H1 (cell line): ENCODE results near the gene UCHL5. TPM values are rescaled to one million over a fixed set of nuclear protein-coding genes. Genes with fewer than 3 reads are reported as not detected.

Experiments used
- BACH1 ChIP-seq: IDR thresholded peaks from 2 replicates; pipeline ENCODE4 v1.6.1; 2012; ENCODE audit warnings: low read length, improper control_type of control experiment
- CREB1 ChIP-seq: IDR thresholded peaks from 2 replicates; pipeline ENCODE4 v1.6.1; 2012; ENCODE audit warnings: inconsistent platforms
- CTCF ChIP-seq, 3 experiments: IDR thresholded peaks; 1 replicate in 2 of 3; 2 replicates in 1 of 3; pipeline versions ENCODE4 v1.5.1 to v1.6.1; 2011; ENCODE audit warnings: low read length in 3 of 3, mild to moderate bottlenecking in 3 of 3, inconsistent platforms in 2 of 3, low read depth in 1 of 3, moderate library complexity in 1 of 3; ENCODE audit not compliant: insufficient read depth in 1 of 3; ENCODE audit errors: control extremely low read depth in 1 of 3
- GTF2F1 ChIP-seq: IDR thresholded peaks from 2 replicates; pipeline ENCODE4 v1.6.1; 2012; ENCODE audit warnings: low read depth, low read length, improper control_type of control experiment, borderline replicate concordance
- JUN ChIP-seq: IDR thresholded peaks from 2 replicates; pipeline ENCODE4 v1.6.1; 2011; ENCODE audit warnings: low read depth, mild to moderate bottlenecking, improper control_type of control experiment, low read length
- TEAD4 ChIP-seq: IDR thresholded peaks from 2 replicates; pipeline ENCODE4 v1.6.1; 2012; ENCODE audit warnings: low read depth, low read length, inconsistent platforms, mixed read lengths
- YY1 ChIP-seq: IDR thresholded peaks from 2 replicates; pipeline ENCODE4 v1.6.1; 2011; ENCODE audit warnings: low read depth, mild to moderate bottlenecking, low read length
- polyA plus RNA-seq, 7 experiments: library from polyadenylated mRNA; depleted of rRNA in 3 of 7; stranded (reverse) in 5 of 7; unstranded in 2 of 7; fragments of >200 nt in 5 of 7; fragments of 200-250 nt in 2 of 7; gene quantifications; 1 replicate in 5 of 7; 2 replicates in 1 of 7; 4 replicates in 1 of 7; pipeline versions ENCODE4 v1.2.1 to v1.2.3, GENCODE V29; 2011 to 2013; ENCODE audit warnings: missing spikeins in 2 of 7, mixed read lengths in 2 of 7
- total RNA-seq: library from RNA; stranded (reverse); fragmentation: NEBNext Ultra II Directional; extraction: Animal tissue kit (Norgen Biotek cat#: 25700); gene quantifications from 2 replicates; pipeline ENCODE4 v1.2.1, GENCODE V29; 2021

Gene UCHL5
- total and polyA plus RNA-seq, 2 of the 8 experiments (the other 6 are each of a cell fraction or from before 2014, with no cell fraction given), result 12.0 to 40.0 TPM

- TF ChIP-seq JUN (no peak), TEAD4 (no peak), CTCF (IDR thresholded peaks at IDR 0.05; ENCODE audit: control extremely low read depth in 1 of 3, insufficient read depth in 1 of 3, low read depth in 1 of 3, low read length in 3 of 3) (no peak), YY1 (no peak), GTF2F1 (no peak), CREB1 (no peak), BACH1 (no peak)
Measured at GRCh38 chr1:193108471-193108870, 49.3 kb upstream of the UCHL5 start (continued).
